MCF 10A (cell line): ENCODE data around the gene RBBP7. TPM values are rescaled to one million over a fixed set of nuclear protein-coding genes. Genes with fewer than 3 reads are reported as not detected.

ENCODE experiments used
- BruUV-seq: library from RNA; stranded (reverse); fragments of 400-500 nt; replicated peaks from 2 replicates; lab custom pipeline; 2021; lab: Mats Ljungman, UMichigan
- CTCF ChIA-PET: fragments of 300-600 bp; sonication (Branson Sonifier 250); formaldehyde crosslinking; extraction: SDS; loops from one replicate; lab custom pipeline; 2021; ENCODE audit warnings: antibody characterized with exemption, inconsistent platforms; lab: Yijun Ruan, JAX
- POLR2A ChIA-PET: fragments of 300-600, 350-650 bp; sonication (Branson Sonifier 250); formaldehyde crosslinking; extraction: SDS; loops from one replicate; lab custom pipeline; 2020; ENCODE audit warnings: antibody characterized with exemption, inconsistent platforms; lab: Yijun Ruan, JAX
- DNase-seq: peaks from one replicate; pipeline ENCODE4 v3.0.0-alpha.2; 2018; ENCODE audit not compliant: unreplicated experiment
- H3K27ac Mint-ChIP-seq: one replicate; pipeline ENCODE4 v1.8.0; 2022; ENCODE audit warnings: mild to moderate bottlenecking, low read depth, mixed read lengths; ENCODE audit not compliant: unreplicated experiment
- H3K27me3 Mint-ChIP-seq: one replicate; pipeline ENCODE4 v1.8.0; 2022; ENCODE audit warnings: mixed read lengths; ENCODE audit not compliant: insufficient read depth, unreplicated experiment
- H3K36me3 Mint-ChIP-seq: one replicate; pipeline ENCODE4 v1.8.0; 2022; ENCODE audit warnings: mild to moderate bottlenecking, moderate library complexity, mixed read lengths; ENCODE audit not compliant: insufficient read depth, unreplicated experiment
- H3K4me1 Mint-ChIP-seq: one replicate; pipeline ENCODE4 v1.8.0; 2022; ENCODE audit warnings: mixed read lengths; ENCODE audit not compliant: insufficient read depth, unreplicated experiment
- H3K4me3 Mint-ChIP-seq: one replicate; pipeline ENCODE4 v1.8.0; 2022; ENCODE audit warnings: mild to moderate bottlenecking, moderate library complexity, mixed read lengths; ENCODE audit not compliant: unreplicated experiment
- H3K9me3 Mint-ChIP-seq: one replicate; pipeline ENCODE4 v1.8.0; 2022; ENCODE audit warnings: mixed read lengths; ENCODE audit not compliant: unreplicated experiment
- CTCF ChIP-seq: fragments of 200-600 bp; IDR thresholded peaks from one replicate; pipeline ENCODE4 v1.8.0; 2022; ENCODE audit warnings: antibody characterized with exemption, mild to moderate bottlenecking; ENCODE audit not compliant: unreplicated experiment
- intact Hi-C: fragments of 100-400 bp; cut with micrococcal nuclease; formaldehyde crosslinking; loops from 2 replicates; pipeline ENCODE4 v1.14.1; 2022
- total RNA-seq: library from RNA; stranded (reverse); gene quantifications from 2 replicates; pipeline ENCODE4 v1.2.3, GENCODE V29; 2022

The RBBP7 gene
- total RNA-seq, 1 experiment from 2014 or later = 95.2 TPM

DNA sequence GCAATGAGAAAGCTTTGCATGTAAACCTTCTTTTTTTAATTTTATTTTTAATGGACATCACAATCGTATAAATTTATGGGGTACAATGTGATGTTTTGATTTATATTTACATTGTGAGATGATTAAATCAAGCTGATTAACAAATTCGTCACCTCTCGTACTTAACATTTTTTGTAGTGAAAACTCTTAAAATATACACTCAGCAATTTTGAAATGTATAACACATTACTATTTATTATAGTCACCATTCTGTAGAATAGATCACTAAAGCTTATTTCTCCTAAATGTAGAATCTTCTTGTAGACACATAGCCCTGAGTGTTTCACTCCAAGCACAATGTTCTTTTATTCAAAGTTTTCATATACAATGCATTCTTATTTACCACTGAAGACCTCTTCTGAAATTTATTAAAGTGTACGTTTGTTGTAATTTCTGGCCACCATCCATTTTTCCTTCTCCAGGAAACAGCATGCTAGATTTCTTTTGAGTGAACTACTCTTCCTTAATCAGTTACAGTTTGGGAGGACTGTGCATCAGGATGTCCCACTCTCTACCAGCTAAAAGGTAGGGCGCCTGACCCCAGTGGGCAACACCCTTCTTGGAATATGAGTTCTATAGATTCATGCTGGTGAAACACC lies 4.4 kb upstream of the RBBP7 start:
- CTCF ChIA-PET = interaction anchor here (1.4 to 5.4 kb wide), 3 partner anchors 8 to 172 kb away, joined by 4 to 42 read pairs (median 19); no protein-coding TSS in a partner anchor
- H3K4me3 Mint-ChIP-seq = no peak overlapping the region
- H3K27ac Mint-ChIP-seq = no peak overlapping the region
- intact Hi-C loops = no loop called here
- peaks cover 68% of the 10 kb centered on the region for H3K27me3 Mint-ChIP-seq
- no peaks in the 10 kb centered on the region for H3K4me1 Mint-ChIP-seq
- POLR2A ChIA-PET = interaction anchor here (1.0 kb wide), 1 partner anchor 8 kb away, joined by 3 read pairs; no protein-coding TSS in a partner anchor
- H3K9me3 Mint-ChIP-seq = no peaks in the 10 kb centered on the region
- H3K36me3 Mint-ChIP-seq = peaks cover 6% of the 10 kb centered on the region
- TF ChIP-seq CTCF = no peak
- DNase-seq = no peak
- BruUV-seq = no TSS peak

DNA sequence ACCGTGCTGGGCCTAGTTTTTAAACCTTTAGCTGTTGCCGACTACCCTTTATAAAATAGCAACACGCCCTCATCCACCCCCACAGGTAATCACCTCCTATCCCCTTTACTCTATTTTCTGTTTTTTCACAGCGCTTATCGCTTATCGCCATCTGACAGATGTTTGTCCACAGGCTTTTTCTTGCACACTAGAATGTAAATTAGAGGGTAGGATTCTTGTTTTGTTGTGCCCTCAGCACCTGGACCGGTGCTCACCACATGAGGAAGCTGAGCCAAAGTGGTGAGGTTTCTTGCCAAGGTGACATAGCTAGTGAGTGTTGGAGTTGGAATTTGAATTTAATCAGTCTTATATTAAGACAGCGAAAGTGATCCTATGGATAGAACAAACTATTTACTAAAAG lies 2.9 kb upstream of the RBBP7 start:
- no peak for DNase-seq
- Mint-ChIP-seq H3K27me3 (peaks cover 58% of the 10 kb centered on the region), H3K9me3 (no peaks in the 10 kb centered on the region), H3K36me3 (peaks cover 6% of the 10 kb centered on the region), H3K27ac (no peak overlapping the region), H3K4me1 (peaks cover 8% of the 10 kb centered on the region), H3K4me3 (no peak overlapping the region)
- TF ChIP-seq CTCF = no peak
- intact Hi-C loops = no loop called here
- BruUV-seq = no TSS peak
- ChIA-PET CTCF (interaction anchor here (0.7 to 5.4 kb wide), 5 partner anchors 10 to 210 kb away, joined by 3 to 42 read pairs (median 4); no protein-coding TSS in a partner anchor), POLR2A (interaction anchor here (0.6 to 6.3 kb wide), 2 partner anchors 10 to 548 kb away, joined by 3 to 30 read pairs; no protein-coding TSS in a partner anchor)

- no peak for DNase-seq
Observed at GRCh38 chrX:16870862-16871815, 977 bp upstream of the RBBP7 start.

More at GRCh38 chrX:16870862-16871815, 977 bp upstream of the RBBP7 start:
- Mint-ChIP-seq H3K4me1 (peaks cover 15% of the 10 kb centered on the region), H3K36me3 (peaks cover 6% of the 10 kb centered on the region), H3K27me3 (peaks cover 38% of the 10 kb centered on the region), H3K27ac (peak overlapping the region; percentile 90), H3K4me3 (peak overlapping the region; percentile 98), H3K9me3 (no peaks in the 10 kb centered on the region)
- CTCF ChIA-PET = interaction anchor here (0.5 to 5.4 kb wide), 3 partner anchors 12 to 856 kb away, joined by 3 to 42 read pairs (median 3); no protein-coding TSS in a partner anchor
- BruUV-seq = no TSS peak
- POLR2A ChIA-PET = interaction anchor here (0.7 to 6.3 kb wide), 4 partner anchors 9 to 86 kb away, joined by 3 to 30 read pairs (median 5); no protein-coding TSS in a partner anchor
- no peak for TF ChIP-seq CTCF
- intact Hi-C loops = loop anchor here (1.0 kb wide), 1 partner anchor 31 kb away; no protein-coding TSS in a partner anchor
